Measurements from ENCODE around the gene ROBO3.

- TF ChIP-seq TAF1 (IDR thresholded peaks at IDR 0.05; ENCODE audit: borderline replicate concordance, insufficient read depth, low read length): no peak
- TF ChIP-seq SIN3A (IDR thresholded peaks at IDR 0.05; ENCODE audit: borderline replicate concordance, insufficient read depth, low read length): no peak
- TF ChIP-seq POLR2AphosphoS5 (IDR thresholded peaks at IDR 0.05; ENCODE audit: low read depth, low read length): no peak
These were observed 32.7 kb upstream of the ROBO3 start for GRCh38 chr11:124832571-124832970.
